Neural cell (in vitro differentiated cells): Measurements from ENCODE around the gene ADNP2. TPM values are rescaled to one million over a fixed set of nuclear protein-coding genes. Genes with fewer than 3 reads are reported as not detected.

Experiments used
- H2AFZ ChIP-seq: fragments of 200-600, 300-800 bp; sonication (generic), shearing (Covaris generic); 2 replicates; pipeline ENCODE4 v1.6.0; 2014; ENCODE audit warnings: low read depth, mild to moderate bottlenecking, antibody characterized with exemption, low read length, moderate library complexity
- H3F3A ChIP-seq: fragments of 200-600 bp; shearing (Covaris generic); 2 replicates; pipeline ENCODE4 v1.6.1; 2016; ENCODE audit warnings: mild to moderate bottlenecking, moderate library complexity, mixed read lengths, antibody characterized with exemption, low read length; ENCODE audit not compliant: insufficient read depth, poor library complexity, severe bottlenecking
- H3K27ac ChIP-seq: fragments of 200-600, 300-800 bp; sonication (generic), shearing (Covaris generic); 2 replicates; pipeline ENCODE4 v1.5.1; 2014; ENCODE audit warnings: mild to moderate bottlenecking, low read length, moderate library complexity
- H3K27me3 ChIP-seq: fragments of 300-800, 200-600 bp; sonication (generic), shearing (Covaris generic); 2 replicates; pipeline ENCODE4 v1.6.0; 2014; ENCODE audit warnings: mild to moderate bottlenecking, low read depth, low read length, moderate library complexity; ENCODE audit not compliant: insufficient read depth
- H3K36me3 ChIP-seq: fragments of 300-800, 200-600 bp; sonication (generic), shearing (Covaris generic); 2 replicates; pipeline ENCODE4 v1.5.1; 2014; ENCODE audit warnings: mild to moderate bottlenecking, antibody characterized with exemption, low read length, moderate library complexity; ENCODE audit not compliant: insufficient read depth
- H3K4me2 ChIP-seq: fragments of 300-800, 200-600 bp; sonication (generic), shearing (Covaris generic); 2 replicates; pipeline ENCODE4 v1.6.0; 2014; ENCODE audit warnings: mild to moderate bottlenecking, low read length
- H3K4me3 ChIP-seq: fragments of 300-800, 200-600 bp; sonication (generic), shearing (Covaris generic); 2 replicates; pipeline ENCODE4 v1.5.1; 2014; ENCODE audit warnings: mild to moderate bottlenecking, low read length, moderate library complexity
- H3K79me2 ChIP-seq: fragments of 200-600 bp; shearing (Covaris generic); replicated peaks from 2 replicates; pipeline ENCODE4 v1.6.0; 2014; ENCODE audit warnings: mild to moderate bottlenecking, low read length, moderate library complexity; ENCODE audit not compliant: insufficient read depth
- H3K9ac ChIP-seq: fragments of 300-800, 200-600 bp; sonication (generic), shearing (Covaris generic); 2 replicates; pipeline ENCODE4 v1.6.1; 2016; ENCODE audit warnings: mild to moderate bottlenecking, low read length, mixed read lengths
- H3K9me2 ChIP-seq: fragments of 200-600 bp; shearing (Covaris generic); 2 replicates; pipeline ENCODE4 v1.6.1; 2016; ENCODE audit warnings: mild to moderate bottlenecking, low read length, mixed read lengths; ENCODE audit not compliant: insufficient read depth
- H3K9me3 ChIP-seq: fragments of 200-600, 300-800 bp; sonication (generic), shearing (Covaris generic); 2 replicates; pipeline ENCODE4 v1.6.1; 2016; ENCODE audit warnings: mild to moderate bottlenecking, mixed run types, low read length, moderate library complexity, mixed read lengths
- H4K20me1 ChIP-seq: fragments of 200-600 bp; shearing (Covaris generic); 2 replicates; pipeline ENCODE4 v1.6.1; 2016; ENCODE audit warnings: mild to moderate bottlenecking, mixed run types; ENCODE audit not compliant: insufficient read depth
- CTCF ChIP-seq: fragments of 450-650 bp; IDR thresholded peaks from 2 replicates; pipeline ENCODE4 v1.5.1; 2014; ENCODE audit warnings: antibody characterized with exemption, mild to moderate bottlenecking, moderate library complexity; ENCODE audit not compliant: poor library complexity, severe bottlenecking
- EP300 ChIP-seq: fragments of 450-650 bp; conservative IDR thresholded peaks from 2 replicates; pipeline ENCODE4 v1.6.1; 2014; ENCODE audit warnings: antibody characterized with exemption, mild to moderate bottlenecking, moderate library complexity; ENCODE audit not compliant: poor library complexity, severe bottlenecking
- EZH2 ChIP-seq: fragments of 200-600, 300-800 bp; shearing (Covaris generic), sonication (generic); IDR thresholded peaks from 2 replicates; pipeline ENCODE4 v1.6.1; 2014; ENCODE audit warnings: antibody characterized with exemption, low read length, borderline replicate concordance, mild to moderate bottlenecking; ENCODE audit not compliant: insufficient read depth, poor library complexity, severe bottlenecking
- MXI1 ChIP-seq: fragments of 450-650 bp; conservative IDR thresholded peaks from 2 replicates; pipeline ENCODE4 v1.6.1; 2014; ENCODE audit warnings: antibody characterized with exemption, mild to moderate bottlenecking; ENCODE audit not compliant: poor library complexity, severe bottlenecking
- POLR2AphosphoS5 ChIP-seq: IDR thresholded peaks from 2 replicates; pipeline ENCODE4 v1.6.1; 2012
- RAD21 ChIP-seq: fragments of 450-650 bp; conservative IDR thresholded peaks from 2 replicates; pipeline ENCODE4 v1.6.1; 2014; ENCODE audit warnings: antibody characterized with exemption, mild to moderate bottlenecking, moderate library complexity
- REST ChIP-seq: IDR thresholded peaks from 2 replicates; pipeline ENCODE4 v1.6.1; 2012; ENCODE audit warnings: borderline replicate concordance
- SMC3 ChIP-seq: fragments of 450-650 bp; conservative IDR thresholded peaks from 2 replicates; pipeline ENCODE4 v1.6.1; 2014; ENCODE audit warnings: antibody characterized with exemption, mild to moderate bottlenecking, moderate library complexity; ENCODE audit not compliant: poor library complexity
- TAF1 ChIP-seq: IDR thresholded peaks from 2 replicates; pipeline ENCODE4 v1.6.1; 2012; ENCODE audit warnings: low read depth
- polyA plus RNA-seq: library from polyadenylated mRNA; depleted of rRNA; stranded (reverse); fragments of >200 nt; gene quantifications from 2 replicates; pipeline ENCODE4 v1.2.3, GENCODE V29; 2014

ADNP2 gene
- polyA plus RNA-seq, 1 donor from 2014 or later: 16.9 TPM

DNA sequence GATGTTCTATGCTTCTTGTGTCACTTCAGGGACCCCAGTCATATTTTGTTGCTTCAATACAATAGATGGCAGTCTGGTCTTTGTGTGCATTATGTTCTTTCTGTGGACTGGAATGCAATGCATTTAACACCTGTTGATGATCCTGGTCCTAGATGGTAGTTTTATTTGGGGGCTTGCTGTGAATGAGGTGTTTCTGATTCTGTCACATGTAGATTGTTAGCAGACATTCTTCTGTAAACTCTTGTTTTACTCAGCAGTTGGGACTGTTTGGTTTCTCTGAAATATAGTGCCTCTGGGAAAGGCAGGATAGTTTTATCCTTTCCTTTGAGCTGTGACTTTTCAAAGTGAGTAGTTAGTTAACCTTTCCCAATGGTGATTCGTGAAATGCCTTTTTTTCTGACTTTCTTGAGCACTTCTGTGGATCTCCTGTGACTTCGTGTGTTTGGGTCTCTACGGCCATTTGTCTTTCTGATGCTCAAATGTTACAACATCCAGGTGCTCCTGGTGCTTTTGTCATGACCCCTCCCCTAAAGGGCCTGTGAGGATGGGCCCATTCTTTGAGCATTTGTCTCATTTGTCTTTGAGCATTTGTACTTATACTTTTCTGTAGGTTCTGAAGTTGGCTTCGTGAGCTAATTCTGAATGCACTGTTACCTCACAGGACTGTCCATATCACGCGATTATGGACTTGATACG, 20.8 kb downstream of the ADNP2 start:
- Histone ChIP-seq H2AFZ (no peak overlapping the region), H3K9me2 (no peaks in the 10 kb centered on the region), H3F3A (no peaks in the 10 kb centered on the region), H3K9ac (no peak overlapping the region), H3K36me3 (no peaks in the 10 kb centered on the region), H3K4me2 (no peak overlapping the region), H4K20me1 (no peaks in the 10 kb centered on the region), H3K27me3 (no peaks in the 10 kb centered on the region), H3K79me2 (peaks cover 46% of the 10 kb centered on the region), H3K4me3 (no peak overlapping the region), H3K9me3 (no peaks in the 10 kb centered on the region), H3K27ac (no peak overlapping the region)
- TF ChIP-seq TAF1 (no peak), EP300 (no peak), SMC3 (no peak), RAD21 (no peak), POLR2AphosphoS5 (no peak), MXI1 (no peak), EZH2 (no peak), CTCF (no peak), REST (no peak)

DNA sequence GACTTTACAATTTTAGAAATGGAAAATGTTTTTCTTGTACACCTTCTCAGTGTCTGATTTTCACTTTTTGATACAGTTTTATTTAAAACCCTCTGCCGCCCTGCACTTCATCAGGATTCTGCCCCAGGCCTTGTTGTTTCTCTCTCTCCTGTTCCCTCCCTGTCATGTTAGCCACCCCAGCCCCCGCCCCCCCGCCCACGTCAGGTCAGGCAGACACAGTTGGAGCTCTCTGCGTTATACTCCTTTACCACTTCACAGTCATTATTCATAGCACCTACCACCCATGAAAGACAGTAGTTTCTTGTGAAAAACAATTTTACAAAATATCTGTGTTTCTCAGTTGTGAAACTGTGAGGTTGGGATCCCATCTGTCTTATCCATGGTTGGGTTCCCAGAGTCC, 21.5 kb downstream of the ADNP2 start:
- no peaks in the 10 kb centered on the region for H4K20me1 ChIP-seq

More for the DNA sequence above, 21.5 kb downstream of the ADNP2 start:
- H3K79me2 ChIP-seq: peaks cover 43% of the 10 kb centered on the region
- no peak overlapping the region for H2AFZ ChIP-seq
- no peak overlapping the region for H3K4me2 ChIP-seq
- no peaks in the 10 kb centered on the region for H3K9me2 ChIP-seq
- no peak overlapping the region for H3K27ac ChIP-seq
- no peaks in the 10 kb centered on the region for H3F3A ChIP-seq
- H3K4me3 ChIP-seq: no peak overlapping the region
- H3K36me3 ChIP-seq: peaks cover 4% of the 10 kb centered on the region
- H3K9ac ChIP-seq: no peak overlapping the region
- no peaks in the 10 kb centered on the region for H3K9me3 ChIP-seq
- H3K27me3 ChIP-seq: no peaks in the 10 kb centered on the region
- TF ChIP-seq EP300 (no peak), MXI1 (no peak), TAF1 (no peak), EZH2 (no peak), REST (no peak), CTCF (no peak), SMC3 (no peak), POLR2AphosphoS5 (no peak), RAD21 (no peak)
